ENCODE measurements around the gene ZDHHC18.
"Not testable (repeated sequence)": the region's sequence is repeated elsewhere in the genome, so short reads cannot be mapped to it uniquely, and the experiment has no call there.

ZDHHC18 gene

GRCh38 chr1:26858160-26858559 lies 31.7 kb downstream of the ZDHHC18 start:
- no peak for DNase-seq (ENCODE audit: low read depth)

DNA sequence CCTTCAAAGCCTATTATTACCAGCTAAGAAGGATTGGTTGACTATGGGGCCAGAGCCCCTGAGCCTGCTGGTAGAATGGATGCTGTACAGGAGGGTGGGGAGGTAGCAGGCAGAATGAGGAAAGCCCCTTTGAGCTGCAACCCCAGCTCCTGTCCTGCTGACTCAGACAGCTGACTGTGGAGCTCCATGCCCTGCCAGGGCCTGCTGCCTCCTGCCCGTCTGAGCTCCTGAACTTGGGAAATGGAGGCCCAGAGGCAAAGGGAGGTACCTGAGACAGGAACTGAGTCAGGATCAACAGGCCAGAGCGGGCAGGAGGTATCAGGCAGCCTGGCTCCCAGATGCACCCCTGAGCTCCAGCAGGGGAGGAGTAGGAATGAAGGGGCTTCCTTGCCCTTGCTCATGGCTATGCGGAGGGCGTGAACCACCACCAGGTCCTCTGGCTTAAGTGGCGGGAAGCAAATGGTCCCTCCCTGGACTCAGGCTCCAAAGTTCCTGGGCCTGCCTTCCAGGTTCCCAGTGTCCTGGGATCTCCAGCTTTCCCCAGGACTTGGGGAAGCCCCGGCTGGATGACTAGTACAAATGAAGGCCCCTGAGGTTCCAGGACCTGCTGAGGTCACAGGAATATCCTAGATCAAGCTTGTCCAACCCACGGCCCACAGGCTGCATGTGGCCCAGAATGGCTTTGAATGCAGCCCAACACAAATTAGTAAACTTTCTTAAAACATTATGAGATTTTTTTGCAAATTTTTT lies 32.6 kb downstream of the ZDHHC18 start:
- DNase-seq (ENCODE audit: low read depth) = no peak

DNA sequence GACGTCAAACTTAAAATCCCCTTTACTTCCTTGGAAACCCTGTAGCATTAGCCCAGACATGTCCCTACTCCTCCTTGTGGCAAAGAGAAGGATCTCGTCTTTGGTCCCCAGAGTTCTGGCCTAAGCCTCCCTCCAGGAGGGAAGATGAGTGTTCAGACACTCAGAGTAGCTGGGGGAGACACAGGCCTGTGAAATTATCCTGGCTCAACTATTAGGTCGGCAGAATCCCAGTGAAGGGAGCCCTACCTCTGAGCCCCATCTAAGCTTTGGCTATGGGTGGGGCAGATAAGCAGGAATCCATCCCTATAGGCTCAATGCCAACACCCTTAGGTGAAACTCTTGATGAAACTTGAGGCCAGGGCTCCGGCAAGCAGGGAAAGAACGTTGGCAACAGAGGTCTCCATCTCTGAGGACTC lies 34.8 kb downstream of the ZDHHC18 start:
- no peak for DNase-seq (ENCODE audit: low read depth)

DNA sequence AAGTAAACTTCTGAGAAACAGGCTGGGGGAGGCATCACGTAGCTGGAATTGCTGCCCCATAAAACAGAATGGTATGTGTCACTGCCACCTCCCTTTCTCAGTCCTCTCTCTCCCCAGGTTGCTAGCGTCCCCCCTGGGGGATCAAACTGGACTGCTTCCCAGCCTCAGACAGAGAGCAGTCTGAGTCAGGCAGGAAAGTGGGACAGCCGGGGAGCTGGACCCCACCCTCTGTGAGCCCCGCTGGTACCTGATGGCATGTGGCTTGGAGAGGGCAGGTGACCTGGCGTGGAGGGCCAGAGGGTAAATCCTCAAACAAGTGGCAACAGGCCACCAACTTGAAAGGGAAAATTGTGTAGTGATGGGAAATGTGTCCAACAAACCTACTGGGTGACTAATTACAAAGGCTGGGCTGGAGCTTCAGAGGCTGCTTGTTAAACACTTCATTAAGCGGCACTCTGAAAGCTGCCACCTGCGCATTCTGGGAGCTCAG lies 35.4 kb downstream of the ZDHHC18 start:
- no peak for DNase-seq (ENCODE audit: low read depth)

DNA sequence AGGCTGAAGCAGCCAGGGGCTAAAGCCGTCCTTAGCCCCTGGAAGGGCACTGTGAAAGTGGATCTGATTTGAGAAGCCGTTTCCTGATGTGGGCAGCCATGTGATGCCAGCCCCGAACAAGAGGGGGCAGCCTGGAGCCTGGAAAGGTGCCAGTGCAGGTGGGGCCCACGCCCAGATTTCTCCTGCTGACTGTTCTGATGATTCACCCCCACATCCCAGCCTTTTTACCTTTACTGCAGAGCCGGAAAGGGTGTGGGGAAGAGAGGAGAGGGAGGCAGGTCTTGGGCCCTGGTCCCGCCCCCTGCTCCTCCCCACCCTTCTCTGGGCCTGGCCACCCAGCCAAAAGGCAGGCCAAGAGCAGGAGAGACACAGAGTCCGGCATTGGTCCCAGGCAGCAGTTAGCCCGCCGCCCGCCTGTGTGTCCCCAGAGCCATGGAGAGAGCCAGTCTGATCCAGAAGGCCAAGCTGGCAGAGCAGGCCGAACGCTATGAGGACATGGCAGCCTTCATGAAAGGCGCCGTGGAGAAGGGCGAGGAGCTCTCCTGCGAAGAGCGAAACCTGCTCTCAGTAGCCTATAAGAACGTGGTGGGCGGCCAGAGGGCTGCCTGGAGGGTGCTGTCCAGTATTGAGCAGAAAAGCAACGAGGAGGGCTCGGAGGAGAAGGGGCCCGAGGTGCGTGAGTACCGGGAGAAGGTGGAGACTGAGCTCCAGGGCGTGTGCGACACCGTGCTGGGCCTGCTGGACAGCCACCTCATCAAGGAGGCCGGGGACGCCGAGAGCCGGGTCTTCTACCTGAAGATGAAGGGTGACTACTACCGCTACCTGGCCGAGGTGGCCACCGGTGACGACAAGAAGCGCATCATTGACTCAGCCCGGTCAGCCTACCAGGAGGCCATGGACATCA lies 36.5 kb downstream of the ZDHHC18 start, which contains the start of gene SFN:
Gene SFN (plus strand): TSS at position 369 of the 904 bp plus-strand sequence. CDS start 64 bp downstream, at position 433.
- no peak for DNase-seq (ENCODE audit: low read depth)

DNA sequence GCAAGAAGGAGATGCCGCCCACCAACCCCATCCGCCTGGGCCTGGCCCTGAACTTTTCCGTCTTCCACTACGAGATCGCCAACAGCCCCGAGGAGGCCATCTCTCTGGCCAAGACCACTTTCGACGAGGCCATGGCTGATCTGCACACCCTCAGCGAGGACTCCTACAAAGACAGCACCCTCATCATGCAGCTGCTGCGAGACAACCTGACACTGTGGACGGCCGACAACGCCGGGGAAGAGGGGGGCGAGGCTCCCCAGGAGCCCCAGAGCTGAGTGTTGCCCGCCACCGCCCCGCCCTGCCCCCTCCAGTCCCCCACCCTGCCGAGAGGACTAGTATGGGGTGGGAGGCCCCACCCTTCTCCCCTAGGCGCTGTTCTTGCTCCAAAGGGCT lies 37.2 kb downstream of the ZDHHC18 start:
- DNase-seq (ENCODE audit: low read depth) = no peak

DNA sequence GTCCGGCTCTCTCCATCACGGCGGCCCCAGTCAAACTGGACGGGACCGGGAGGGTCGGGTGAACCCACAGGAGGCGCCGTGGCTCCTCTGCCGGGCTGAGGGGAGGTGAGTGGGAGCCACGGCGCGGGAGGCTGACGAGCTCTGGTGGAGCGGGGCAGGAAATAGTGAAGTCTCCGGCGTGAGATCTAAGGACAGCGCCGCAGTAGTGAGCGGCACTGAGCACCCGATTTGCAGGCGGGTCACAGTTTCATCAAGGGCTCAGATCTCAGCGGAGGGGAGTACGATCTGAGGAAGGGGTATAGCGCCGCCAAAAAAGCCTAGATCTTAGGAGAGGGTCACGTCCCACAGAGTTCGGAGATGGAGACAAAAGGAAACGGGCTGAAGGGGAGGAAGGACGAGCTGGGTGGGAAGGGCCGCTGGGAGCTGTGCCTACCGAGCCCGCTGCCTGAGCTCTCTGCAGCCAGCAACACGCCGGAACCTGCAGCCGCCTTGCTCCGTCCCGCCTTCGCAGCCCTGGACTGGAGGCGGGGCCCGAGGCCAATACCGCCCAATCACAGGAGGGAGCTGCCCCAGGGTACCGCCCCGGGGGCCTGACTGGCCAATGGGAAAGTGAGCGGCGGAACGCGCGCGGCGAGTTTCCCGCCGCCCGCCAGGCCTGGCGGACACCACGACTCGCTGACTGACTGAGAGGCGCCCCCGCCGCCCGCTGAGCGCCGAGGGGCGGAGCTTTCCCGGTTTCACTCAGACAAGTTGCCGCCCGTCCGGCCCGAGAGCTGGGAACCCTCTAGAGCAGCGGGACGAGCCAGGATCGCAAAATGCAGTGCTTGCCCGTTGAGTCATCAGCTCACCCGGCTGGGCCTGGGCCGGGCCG lies 38.4 kb downstream of the ZDHHC18 start:
- DNase-seq (ENCODE audit: low read depth) = peak; percentile 87

GRCh38 chr1:26873097-26873496 lies 46.6 kb downstream of the ZDHHC18 start:
- DNase-seq (ENCODE audit: low read depth) = not testable (repeated sequence)

- no peak for DNase-seq (ENCODE audit: low read depth)
Observed at GRCh38 chr1:26874896-26875295, 48.4 kb downstream of the ZDHHC18 start.

GRCh38 chr1:26877326-26877725 lies 50.8 kb downstream of the ZDHHC18 start:
- no peak for DNase-seq (ENCODE audit: low read depth)

DNA sequence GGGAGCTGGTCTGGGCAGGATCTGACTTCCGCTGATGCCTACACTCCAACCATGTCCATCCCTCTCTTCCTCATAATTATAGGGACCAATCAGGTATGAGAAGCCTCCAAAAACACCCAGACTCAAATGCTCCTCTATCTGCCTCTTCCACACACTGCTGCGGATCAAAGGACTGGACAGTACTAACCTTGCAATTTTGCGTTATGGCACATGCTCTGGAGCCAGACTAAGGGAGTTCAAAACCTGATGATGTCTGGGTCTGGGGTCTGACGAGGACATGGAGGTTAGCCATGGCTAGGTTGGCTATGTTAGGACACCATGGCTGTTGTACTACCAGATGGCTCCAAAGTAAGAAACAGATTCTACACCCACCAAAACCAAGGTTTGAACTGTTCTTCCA lies 53.3 kb downstream of the ZDHHC18 start:
- no peak for DNase-seq (ENCODE audit: low read depth)

GRCh38 chr1:26881611-26882010 lies 55.1 kb downstream of the ZDHHC18 start:
- not testable (repeated sequence) for DNase-seq (ENCODE audit: low read depth)

GRCh38 chr1:26882696-26883463 lies 56.4 kb downstream of the ZDHHC18 start:
- DNase-seq (ENCODE audit: low read depth) = no peak

- no peak for DNase-seq (ENCODE audit: low read depth)
Observed at GRCh38 chr1:26887125-26887524, 60.6 kb downstream of the ZDHHC18 start.

- DNase-seq (ENCODE audit: low read depth) = no peak
Observed at GRCh38 chr1:26888231-26888630, 61.7 kb downstream of the ZDHHC18 start.

- peak; percentile 66 for DNase-seq (ENCODE audit: low read depth)
Observed at GRCh38 chr1:26889551-26890466, 63.3 kb downstream of the ZDHHC18 start, which contains the start of gene GPN2. Gene GPN2 (minus strand): TSS chr1:26890283. CDS start chr1:26890096, 187 bp downstream.

DNA sequence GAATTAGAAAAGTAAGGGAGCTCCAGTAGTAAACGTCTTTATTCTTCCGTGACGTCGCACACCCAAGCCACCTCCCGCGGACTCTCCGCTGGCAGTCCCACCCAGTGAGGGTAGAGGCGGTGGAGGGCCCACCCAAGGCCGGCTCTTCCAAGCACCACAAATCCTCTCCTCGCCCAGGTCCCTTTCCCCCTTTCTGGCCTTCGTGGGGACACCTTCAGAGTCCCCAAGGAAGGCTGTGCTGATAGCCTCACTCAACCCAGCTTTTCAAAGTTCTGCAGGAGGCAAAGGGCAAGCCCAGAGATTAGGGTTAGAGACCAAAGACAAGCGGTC lies 63.9 kb downstream of the ZDHHC18 start:
- no peak for DNase-seq (ENCODE audit: low read depth)

DNA sequence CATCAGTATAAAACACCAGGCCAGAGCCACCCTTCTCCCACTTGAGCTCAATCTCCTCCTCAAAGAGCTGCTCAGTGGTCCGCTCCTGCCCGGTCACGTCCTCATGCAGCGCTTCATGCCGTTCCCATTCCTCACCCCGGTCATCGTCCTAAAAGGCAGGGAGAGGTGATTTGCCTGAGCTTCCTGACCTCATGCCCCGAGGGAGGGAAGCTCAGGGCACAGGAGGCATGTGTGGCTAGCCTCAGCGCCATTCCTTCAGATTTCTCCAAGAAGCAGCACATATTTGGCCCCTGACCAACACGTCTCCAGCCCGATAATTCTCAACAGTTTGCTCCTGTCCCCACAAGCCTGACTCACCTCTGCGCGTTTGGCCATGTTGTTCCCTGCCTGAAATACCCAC lies 67.8 kb downstream of the ZDHHC18 start:
- DNase-seq (ENCODE audit: low read depth) = no peak

- DNase-seq (ENCODE audit: low read depth) = no peak
Observed at GRCh38 chr1:26897351-26897750, 70.9 kb downstream of the ZDHHC18 start.
